ENCODE results near the gene PROK1.
A peak's percentile ranks its signal among the peaks of the same experiment; 100 is the strongest.
"Not testable (repeated sequence)": the region's sequence is repeated elsewhere in the genome, so short reads cannot be mapped to it uniquely, and the experiment has no call there.

The PROK1 gene

GRCh38 chr1:110433803-110434202 lies 17.1 kb upstream of the PROK1 start:
- DNase-seq (ENCODE audit: low read depth) = no peak

- no peak for DNase-seq (ENCODE audit: low read depth)
Measured at GRCh38 chr1:110434946-110435345, 16.0 kb upstream of the PROK1 start.

- no peak for DNase-seq (ENCODE audit: low read depth)
Measured at GRCh38 chr1:110436635-110437034, 14.3 kb upstream of the PROK1 start.

- not testable (repeated sequence) for DNase-seq (ENCODE audit: low read depth)
Measured at GRCh38 chr1:110437645-110438299, 13.2 kb upstream of the PROK1 start.

- no peak for DNase-seq (ENCODE audit: low read depth)
Measured at GRCh38 chr1:110438893-110439292, 12.1 kb upstream of the PROK1 start.

- DNase-seq (ENCODE audit: low read depth) = not testable (repeated sequence)
Measured at GRCh38 chr1:110439873-110440272, 11.1 kb upstream of the PROK1 start.

GRCh38 chr1:110440877-110441276 lies 10.1 kb upstream of the PROK1 start:
- peak; percentile 50 for DNase-seq (ENCODE audit: low read depth)

- no peak for DNase-seq (ENCODE audit: low read depth)
Measured at GRCh38 chr1:110441888-110442287, 9.1 kb upstream of the PROK1 start.

GRCh38 chr1:110443451-110443850 lies 7.5 kb upstream of the PROK1 start:
- DNase-seq (ENCODE audit: low read depth) = no peak

GRCh38 chr1:110444561-110444960 lies 6.4 kb upstream of the PROK1 start:
- DNase-seq (ENCODE audit: low read depth) = no peak

GRCh38 chr1:110449661-110450651 lies 993 bp upstream of the PROK1 start:
- peak; percentile 55 for DNase-seq (ENCODE audit: low read depth)

- no peak for DNase-seq (ENCODE audit: low read depth)
Measured at GRCh38 chr1:110452330-110452729, 1.4 kb downstream of the PROK1 start.

GRCh38 chr1:110453829-110454228 lies 2.9 kb downstream of the PROK1 start:
- no peak for DNase-seq (ENCODE audit: low read depth)

- no peak for DNase-seq (ENCODE audit: low read depth)
Measured at GRCh38 chr1:110454328-110454727, 3.4 kb downstream of the PROK1 start.

- no peak for DNase-seq (ENCODE audit: low read depth)
Measured at GRCh38 chr1:110455151-110455550, 4.2 kb downstream of the PROK1 start.

- no peak for DNase-seq (ENCODE audit: low read depth)
Measured at GRCh38 chr1:110457206-110457605, 6.3 kb downstream of the PROK1 start.

- DNase-seq (ENCODE audit: low read depth) = peak; percentile 74
Measured at GRCh38 chr1:110460253-110461220, 9.6 kb downstream of the PROK1 start.

GRCh38 chr1:110462093-110462492 lies 11.1 kb downstream of the PROK1 start:
- no peak for DNase-seq (ENCODE audit: low read depth)

GRCh38 chr1:110462964-110463363 lies 12.0 kb downstream of the PROK1 start:
- DNase-seq (ENCODE audit: low read depth) = no peak

GRCh38 chr1:110463725-110464124 lies 12.8 kb downstream of the PROK1 start:
- no peak for DNase-seq (ENCODE audit: low read depth)

GRCh38 chr1:110464340-110464739 lies 13.4 kb downstream of the PROK1 start:
- DNase-seq (ENCODE audit: low read depth) = peak; percentile 20

All from fibroblast of gingiva (primary cell).